ENCODE data around the gene GAL.

Gene GAL

DNA sequence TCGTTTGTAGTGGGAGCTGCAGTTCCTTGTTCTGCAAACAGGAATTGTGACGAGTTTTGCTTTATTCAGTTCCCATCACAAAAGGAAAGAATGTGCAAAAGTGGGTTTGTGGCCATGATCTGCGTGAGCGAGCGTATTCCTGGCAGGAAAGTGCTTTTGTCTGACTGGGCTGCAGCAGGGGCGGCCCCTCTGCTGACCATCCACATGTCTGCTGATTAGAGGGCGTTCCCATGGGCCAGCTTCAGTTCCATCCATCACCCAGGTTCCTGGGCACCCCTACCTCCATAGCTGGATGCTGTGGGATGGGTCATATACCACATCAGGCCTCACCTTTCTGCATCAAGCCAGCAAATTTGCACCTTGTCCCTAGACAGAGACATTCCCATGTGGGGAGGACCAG, 28.9 kb upstream of the GAL start:
- TF ChIP-seq, protein P1, sequence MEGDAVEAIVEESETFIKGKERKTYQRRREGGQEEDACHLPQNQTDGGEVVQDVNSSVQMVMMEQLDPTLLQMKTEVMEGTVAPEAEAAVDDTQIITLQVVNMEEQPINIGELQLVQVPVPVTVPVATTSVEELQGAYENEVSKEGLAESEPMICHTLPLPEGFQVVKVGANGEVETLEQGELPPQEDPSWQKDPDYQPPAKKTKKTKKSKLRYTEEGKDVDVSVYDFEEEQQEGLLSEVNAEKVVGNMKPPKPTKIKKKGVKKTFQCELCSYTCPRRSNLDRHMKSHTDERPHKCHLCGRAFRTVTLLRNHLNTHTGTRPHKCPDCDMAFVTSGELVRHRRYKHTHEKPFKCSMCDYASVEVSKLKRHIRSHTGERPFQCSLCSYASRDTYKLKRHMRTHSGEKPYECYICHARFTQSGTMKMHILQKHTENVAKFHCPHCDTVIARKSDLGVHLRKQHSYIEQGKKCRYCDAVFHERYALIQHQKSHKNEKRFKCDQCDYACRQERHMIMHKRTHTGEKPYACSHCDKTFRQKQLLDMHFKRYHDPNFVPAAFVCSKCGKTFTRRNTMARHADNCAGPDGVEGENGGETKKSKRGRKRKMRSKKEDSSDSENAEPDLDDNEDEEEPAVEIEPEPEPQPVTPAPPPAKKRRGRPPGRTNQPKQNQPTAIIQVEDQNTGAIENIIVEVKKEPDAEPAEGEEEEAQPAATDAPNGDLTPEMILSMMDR (conservative IDR thresholded peaks at IDR 0.05; ENCODE audit: low read depth, low read length), result no peak
- no peak for DNase-seq (ENCODE audit: low read depth)

DNA sequence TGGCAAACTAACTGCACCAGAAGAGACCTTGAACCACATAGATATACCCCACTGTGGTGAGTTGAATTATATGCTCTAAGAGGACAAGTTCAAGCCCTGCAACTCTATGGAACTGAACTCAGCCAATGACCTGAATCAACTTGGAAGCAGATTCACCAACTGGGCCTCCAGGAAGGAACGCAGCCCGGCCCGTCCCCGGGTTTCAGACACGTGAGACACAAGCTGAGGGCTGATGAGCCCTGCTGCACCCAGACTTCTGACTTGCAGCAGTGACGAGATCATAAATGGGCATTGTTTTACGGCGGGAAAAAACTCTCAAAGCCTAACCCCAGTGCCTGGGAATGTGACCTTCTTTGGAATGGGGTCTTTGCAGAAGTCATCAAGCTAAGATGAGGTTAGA, 28.5 kb upstream of the GAL start:
- TF ChIP-seq, protein P1 (conservative IDR thresholded peaks at IDR 0.05; ENCODE audit: low read depth, low read length), result no peak
- H3K4me3 ChIP-seq (ENCODE audit: low read depth, low read length), result no peak overlapping the region
- DNase-seq (ENCODE audit: low read depth), result no peak

More for the DNA sequence above, 28.9 kb upstream of the GAL start:
- H3K4me3 ChIP-seq (ENCODE audit: low read depth, low read length), result no peak overlapping the region

DNA sequence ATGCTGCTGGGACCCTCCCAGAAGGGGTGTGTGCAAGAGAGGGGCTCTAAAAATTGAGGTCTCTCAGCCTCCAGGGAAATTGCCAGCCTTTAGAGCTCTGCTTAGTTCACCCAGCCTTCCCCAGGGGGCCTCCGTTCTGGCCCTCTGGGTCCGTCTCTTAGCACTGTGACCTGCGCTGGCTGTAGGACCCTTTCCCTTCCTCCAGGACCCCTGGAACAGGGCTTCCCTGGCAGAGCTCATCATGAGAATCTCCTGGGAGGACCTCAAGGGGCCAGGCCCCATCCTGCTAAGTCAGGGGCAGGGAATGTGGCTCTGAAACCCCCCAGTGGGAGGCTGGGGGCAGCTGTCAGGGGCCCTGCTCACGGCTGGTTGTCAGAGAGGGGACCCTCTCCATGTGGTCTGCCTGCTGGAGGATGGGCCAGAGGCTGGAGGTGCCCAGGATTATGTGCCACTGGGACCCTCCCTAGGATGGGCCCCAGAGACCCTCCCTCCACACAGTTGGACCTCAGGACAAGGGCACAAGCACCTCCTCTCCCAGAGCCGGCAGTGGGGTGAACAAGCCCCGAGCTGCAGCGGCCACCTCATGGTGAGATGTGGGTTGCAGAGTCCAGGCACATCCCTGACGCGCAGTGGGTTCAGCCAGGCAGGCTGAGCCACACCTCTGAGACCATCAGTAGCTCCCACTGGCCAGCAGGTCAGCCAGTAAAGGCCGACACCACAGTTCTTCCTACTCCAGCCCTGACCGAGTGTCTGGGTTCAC, 27.1 kb upstream of the GAL start:
- no peak for DNase-seq (ENCODE audit: low read depth)
- TF ChIP-seq, protein P1 (conservative IDR thresholded peaks at IDR 0.05; ENCODE audit: low read depth, low read length), result no peak
- H3K4me3 ChIP-seq (ENCODE audit: low read depth, low read length), result no peak overlapping the region

DNA sequence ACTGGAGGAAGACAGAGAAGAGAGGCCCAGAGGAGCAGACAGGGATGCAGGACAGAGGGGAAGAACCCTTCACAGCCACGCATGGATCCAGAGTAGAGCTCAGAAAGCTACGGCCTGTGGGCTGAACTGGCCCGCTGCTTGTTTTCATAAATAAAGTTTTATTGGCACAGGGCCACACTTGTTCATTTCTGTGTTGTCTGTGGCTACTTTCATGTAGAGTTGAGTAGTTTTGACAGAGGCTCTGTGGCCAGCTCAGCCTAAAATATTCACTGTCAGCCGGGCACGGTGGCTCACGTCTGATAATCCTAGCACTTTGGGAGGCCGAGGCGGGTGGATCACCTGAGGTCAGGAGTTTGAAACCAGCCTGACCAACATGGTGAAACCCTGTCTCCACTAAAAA, 26.2 kb upstream of the GAL start:
- H3K4me3 ChIP-seq (ENCODE audit: low read depth, low read length), result no peak overlapping the region
- peak; percentile 44 for DNase-seq (ENCODE audit: low read depth)
- TF ChIP-seq, protein P1 (conservative IDR thresholded peaks at IDR 0.05; ENCODE audit: low read depth, low read length), result no peak

DNA sequence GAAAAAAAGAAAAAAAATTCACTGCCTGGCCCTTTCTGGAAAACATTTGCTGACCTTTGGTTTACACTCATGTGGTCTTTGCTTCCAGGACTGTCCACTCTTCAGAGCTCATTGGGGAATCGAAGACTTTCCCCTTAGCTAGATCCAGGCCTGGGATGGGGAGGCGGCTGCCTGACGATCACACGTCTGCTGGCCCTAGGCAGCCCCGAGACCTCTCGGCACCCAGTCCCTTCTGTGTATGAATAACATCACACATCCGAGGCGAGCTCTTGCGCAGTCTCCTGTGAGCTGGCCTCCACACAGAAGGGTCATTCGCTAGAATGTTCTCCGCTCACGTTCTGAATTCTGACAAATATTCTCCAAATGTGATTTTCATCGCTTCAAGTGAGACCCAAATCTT, 25.7 kb upstream of the GAL start:
- TF ChIP-seq, protein P1 (conservative IDR thresholded peaks at IDR 0.05; ENCODE audit: low read depth, low read length), result no peak
- DNase-seq (ENCODE audit: low read depth), result peak; percentile 94
- no peak overlapping the region for H3K4me3 ChIP-seq (ENCODE audit: low read depth, low read length)

DNA sequence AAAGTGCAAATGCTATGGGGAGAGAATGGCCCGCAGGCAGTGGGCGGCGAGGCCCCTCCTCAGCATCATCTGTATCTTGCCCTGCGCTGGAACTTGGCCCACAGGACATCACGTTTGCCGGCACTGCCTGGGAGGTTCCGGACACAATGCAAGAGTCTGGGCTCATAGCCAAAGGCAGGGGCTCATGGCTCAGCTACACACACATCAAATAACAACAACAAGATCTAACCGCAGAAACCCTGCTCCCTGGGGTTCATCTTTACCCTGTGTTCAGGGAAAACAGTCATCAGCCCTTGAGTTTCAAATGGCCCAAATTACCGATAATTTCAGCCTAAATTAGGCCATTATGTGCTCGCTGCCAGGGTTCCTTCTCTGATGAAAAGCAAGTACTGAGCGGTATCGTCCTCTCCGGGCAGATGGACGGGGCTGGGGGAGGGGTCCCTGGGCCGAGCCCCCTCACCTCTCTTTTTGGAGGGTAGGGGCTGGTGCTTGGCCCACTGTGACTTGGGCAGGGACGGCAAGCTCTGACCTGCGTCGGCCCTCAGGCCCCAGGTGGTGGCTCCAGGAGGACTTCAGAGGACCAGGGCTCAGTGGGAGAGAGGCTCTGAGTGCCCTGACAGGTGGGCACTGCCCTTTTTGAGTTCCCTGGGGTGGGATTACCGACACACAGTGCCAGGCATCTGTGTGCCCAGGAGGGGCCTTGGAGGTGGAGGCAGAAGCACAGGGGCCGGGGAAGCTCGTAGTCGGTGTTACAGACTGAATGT, 25.0 kb upstream of the GAL start:
- peak overlapping the region; percentile 20 for H3K4me3 ChIP-seq (ENCODE audit: low read depth, low read length)
- TF ChIP-seq, protein P1 (conservative IDR thresholded peaks at IDR 0.05; ENCODE audit: low read depth, low read length), result no peak
- peak; percentile 100 for DNase-seq (ENCODE audit: low read depth)

Measured in choroid plexus epithelial cell (primary cell).